Measurements from ENCODE around the gene CDHR4. TPM values are rescaled to one million over a fixed set of nuclear protein-coding genes. Genes with fewer than 3 reads are reported as not detected.
"Not testable (repeated sequence)": the region's sequence is repeated elsewhere in the genome, so short reads cannot be mapped to it uniquely, and the experiment has no call there.

The CDHR4 gene
- polyA plus RNA-seq, 3 donors from 2014 or later, result not detected

GRCh38 chr3:49794431-49794830, 5.2 kb downstream of the CDHR4 start:
- H3K27me3 Mint-ChIP-seq (ENCODE audit: low read depth in 3 of 3), result peaks cover 3 to 6% (median 4%) of the 10 kb centered on the region in 3 donors
- no peaks in the 10 kb centered on the region for H3K36me3 Mint-ChIP-seq
- H3K27ac Mint-ChIP-seq, result no peak overlapping the region
- H3K9me3 Mint-ChIP-seq, result no peaks in the 10 kb centered on the region
- no peaks in the 10 kb centered on the region for H3K4me1 Mint-ChIP-seq
- DNase-seq, result no peak
- no peak overlapping the region for H3K4me3 Mint-ChIP-seq

GRCh38 chr3:49793486-49794085, 6.1 kb downstream of the CDHR4 start:
- Mint-ChIP-seq H3K27me3 (ENCODE audit: low read depth in 3 of 3) (peaks cover 3 to 6% (median 4%) of the 10 kb centered on the region in 3 donors), H3K9me3 (no peaks in the 10 kb centered on the region), H3K4me1 (no peaks in the 10 kb centered on the region), H3K4me3 (no peak overlapping the region), H3K27ac (no peak overlapping the region), H3K36me3 (no peaks in the 10 kb centered on the region)
- no peak for DNase-seq

GRCh38 chr3:49792371-49793150, 7.1 kb downstream of the CDHR4 start:
- H3K4me1 Mint-ChIP-seq, result no peaks in the 10 kb centered on the region
- H3K27me3 Mint-ChIP-seq (ENCODE audit: low read depth in 3 of 3), result peaks cover 3 to 6% (median 4%) of the 10 kb centered on the region in 3 donors
- H3K9me3 Mint-ChIP-seq, result no peaks in the 10 kb centered on the region
- no peak overlapping the region for H3K4me3 Mint-ChIP-seq
- H3K36me3 Mint-ChIP-seq, result no peaks in the 10 kb centered on the region
- H3K27ac Mint-ChIP-seq, result no peak overlapping the region
- DNase-seq, result no peak

- no peak overlapping the region for H3K27ac Mint-ChIP-seq
- peaks cover 3 to 9% (median 8%) of the 10 kb centered on the region in 3 donors for H3K27me3 Mint-ChIP-seq (ENCODE audit: low read depth in 3 of 3)
These were observed 8.1 kb downstream of the CDHR4 start for GRCh38 chr3:49791571-49791970.

GRCh38 chr3:49790626-49791411, 8.9 kb downstream of the CDHR4 start:
- no peak overlapping the region for H3K27ac Mint-ChIP-seq
- DNase-seq, result no peak
- H3K4me1 Mint-ChIP-seq, result peaks cover 10 to 11% of the 10 kb centered on the region in 2 donors
- H3K36me3 Mint-ChIP-seq, result no peaks in the 10 kb centered on the region
- H3K27me3 Mint-ChIP-seq (ENCODE audit: low read depth in 3 of 3), result peaks cover under 1 to 10% (median 10%) of the 10 kb centered on the region in 3 donors
- H3K4me3 Mint-ChIP-seq, result no peak overlapping the region
- no peaks in the 10 kb centered on the region for H3K9me3 Mint-ChIP-seq

More at GRCh38 chr3:49791571-49791970, 8.1 kb downstream of the CDHR4 start:
- Mint-ChIP-seq H3K36me3 (no peaks in the 10 kb centered on the region), H3K4me3 (no peak overlapping the region), H3K4me1 (peaks cover 7 to 8% of the 10 kb centered on the region in 2 donors), H3K9me3 (no peaks in the 10 kb centered on the region)
- no peak for DNase-seq

GRCh38 chr3:49788056-49788455, 11.6 kb downstream of the CDHR4 start:
- Mint-ChIP-seq H3K9me3 (no peaks in the 10 kb centered on the region), H3K4me1 (peaks cover 23 to 32% of the 10 kb centered on the region in 2 donors), H3K4me3 (no peak overlapping the region), H3K27ac (peak overlapping the region in 1 of 6 donors; percentile 31), H3K27me3 (ENCODE audit: low read depth in 3 of 3) (peaks cover 0 to 10% (median 10%) of the 10 kb centered on the region in 3 donors), H3K36me3 (peaks cover 0 to 6% (median 0%) of the 10 kb centered on the region in 3 donors)
- DNase-seq, result no peak

DNA sequence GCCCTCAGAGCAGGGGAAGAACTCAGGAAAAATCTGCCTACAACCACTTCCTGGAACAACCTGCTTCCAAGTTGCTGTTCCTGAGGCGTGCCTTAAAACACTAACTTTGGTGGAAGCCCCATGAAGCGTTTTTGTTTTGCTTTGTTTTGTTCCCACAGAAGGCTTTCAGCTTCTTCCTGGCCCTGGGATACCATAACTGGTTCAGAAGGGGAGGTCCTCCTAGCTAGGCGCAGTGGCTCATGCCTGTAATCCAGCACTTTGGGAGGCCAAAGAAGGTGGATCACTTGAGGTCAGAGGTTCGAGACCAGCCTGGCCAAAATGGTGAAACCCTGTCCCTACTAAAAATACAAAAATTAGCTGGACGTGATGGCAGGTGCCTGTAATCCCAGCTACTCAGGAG, 12.1 kb downstream of the CDHR4 start:
- H3K36me3 Mint-ChIP-seq, result peaks cover 0 to 6% (median 0%) of the 10 kb centered on the region in 3 donors
- H3K9me3 Mint-ChIP-seq, result no peaks in the 10 kb centered on the region
- peaks cover 0 to 10% (median 10%) of the 10 kb centered on the region in 3 donors for H3K27me3 Mint-ChIP-seq (ENCODE audit: low read depth in 3 of 3)
- no peak for DNase-seq
- peak overlapping the region in 4 of 5 donors; percentile 91 to 94 (median 92) for H3K4me3 Mint-ChIP-seq
- peak overlapping the region in 5 of 6 donors; percentile 98 to 99 (median 99) for H3K27ac Mint-ChIP-seq
- H3K4me1 Mint-ChIP-seq, result peaks cover 23 to 33% of the 10 kb centered on the region in 2 donors

DNA sequence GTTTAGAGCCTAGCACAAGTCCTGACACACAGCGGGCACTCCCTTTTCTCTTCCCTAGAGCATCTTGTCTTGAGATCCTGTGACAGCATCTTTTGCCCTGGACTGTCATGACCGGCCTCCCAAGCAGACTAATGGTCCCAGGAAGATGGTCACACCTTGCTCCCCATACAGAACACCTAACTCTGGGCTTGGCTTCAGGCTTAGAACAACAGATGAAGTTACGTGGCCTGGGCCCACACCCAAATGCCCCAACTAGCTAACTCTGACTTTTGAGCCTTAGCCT, 12.6 kb downstream of the CDHR4 start:
- H3K27me3 Mint-ChIP-seq (ENCODE audit: low read depth in 3 of 3), result peaks cover 0 to 10% (median 10%) of the 10 kb centered on the region in 3 donors
- H3K27ac Mint-ChIP-seq, result peak overlapping the region; percentile 96 to 99 (median 98)

DNA sequence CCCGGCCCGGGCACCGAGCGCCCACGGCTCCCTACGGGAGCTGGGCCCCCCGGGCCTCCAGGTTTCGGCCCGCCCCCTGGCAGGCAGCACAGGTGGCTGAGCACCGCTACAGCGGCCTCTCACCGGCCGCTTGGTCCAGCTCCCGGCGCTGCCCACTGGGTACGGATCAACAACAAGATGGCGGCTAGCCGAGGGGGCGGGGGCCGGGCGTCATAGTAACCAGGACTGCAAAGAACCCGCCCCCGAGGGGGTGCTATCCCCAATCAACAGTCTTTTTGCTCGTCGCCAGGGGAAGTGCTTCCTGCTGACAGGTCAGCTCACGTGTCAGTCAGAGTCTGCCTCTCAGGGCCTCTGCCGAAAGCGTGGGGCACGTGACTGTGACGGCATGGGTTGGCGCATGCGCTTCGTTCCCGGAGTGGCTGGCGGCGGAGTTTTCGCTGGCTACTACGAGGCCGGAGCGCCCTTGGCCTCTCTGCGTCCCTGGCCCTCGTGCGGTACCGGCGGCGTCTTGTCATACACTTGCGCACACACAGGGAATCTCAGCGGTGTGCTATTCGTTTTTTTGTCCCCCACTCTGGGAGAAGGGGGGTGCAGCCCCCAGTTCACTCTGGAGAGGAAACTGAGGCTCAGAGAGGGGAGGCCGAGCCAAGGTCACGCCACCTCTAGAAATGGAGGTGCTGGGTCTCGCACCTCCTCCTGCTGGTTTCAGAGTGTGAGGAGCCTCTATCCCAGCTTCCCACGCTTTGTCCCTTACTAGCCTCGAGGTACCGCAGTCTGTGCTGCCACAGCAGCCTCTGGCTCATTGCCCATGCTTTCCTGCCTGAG, 13.1 kb downstream of the CDHR4 start, which contains the start of gene IP6K1:
Gene IP6K1, minus strand, starts transcription at position 186 of the 825 bp plus-strand sequence. CDS start 38,502 bp downstream, outside the sequence.
- H3K4me3 Mint-ChIP-seq, result peak within 1 kb of the TSS; percentile 91 to 94 (median 93)
- peak within 1 kb of the TSS; percentile 96 to 99 (median 98) for H3K27ac Mint-ChIP-seq
- H3K4me1 Mint-ChIP-seq, result peaks cover 26 to 35% of the 10 kb centered on the region in 2 donors
- H3K27me3 Mint-ChIP-seq (ENCODE audit: low read depth in 3 of 3), result peaks cover 0 to 10% (median 10%) of the 10 kb centered on the region in 3 donors
- peak; percentile 99 to 100 (median 100) for DNase-seq
- peaks cover 0 to 6% (median 0%) of the 10 kb centered on the region in 3 donors for H3K36me3 Mint-ChIP-seq
- no peaks in the 10 kb centered on the region for H3K9me3 Mint-ChIP-seq

More for the DNA sequence above, 12.6 kb downstream of the CDHR4 start:
- H3K36me3 Mint-ChIP-seq, result peaks cover 0 to 6% (median 0%) of the 10 kb centered on the region in 3 donors
- DNase-seq, result no peak
- no peaks in the 10 kb centered on the region for H3K9me3 Mint-ChIP-seq
- H3K4me3 Mint-ChIP-seq, result peak overlapping the region; percentile 91 to 94 (median 93)
- peaks cover 26 to 33% of the 10 kb centered on the region in 2 donors for H3K4me1 Mint-ChIP-seq

DNA sequence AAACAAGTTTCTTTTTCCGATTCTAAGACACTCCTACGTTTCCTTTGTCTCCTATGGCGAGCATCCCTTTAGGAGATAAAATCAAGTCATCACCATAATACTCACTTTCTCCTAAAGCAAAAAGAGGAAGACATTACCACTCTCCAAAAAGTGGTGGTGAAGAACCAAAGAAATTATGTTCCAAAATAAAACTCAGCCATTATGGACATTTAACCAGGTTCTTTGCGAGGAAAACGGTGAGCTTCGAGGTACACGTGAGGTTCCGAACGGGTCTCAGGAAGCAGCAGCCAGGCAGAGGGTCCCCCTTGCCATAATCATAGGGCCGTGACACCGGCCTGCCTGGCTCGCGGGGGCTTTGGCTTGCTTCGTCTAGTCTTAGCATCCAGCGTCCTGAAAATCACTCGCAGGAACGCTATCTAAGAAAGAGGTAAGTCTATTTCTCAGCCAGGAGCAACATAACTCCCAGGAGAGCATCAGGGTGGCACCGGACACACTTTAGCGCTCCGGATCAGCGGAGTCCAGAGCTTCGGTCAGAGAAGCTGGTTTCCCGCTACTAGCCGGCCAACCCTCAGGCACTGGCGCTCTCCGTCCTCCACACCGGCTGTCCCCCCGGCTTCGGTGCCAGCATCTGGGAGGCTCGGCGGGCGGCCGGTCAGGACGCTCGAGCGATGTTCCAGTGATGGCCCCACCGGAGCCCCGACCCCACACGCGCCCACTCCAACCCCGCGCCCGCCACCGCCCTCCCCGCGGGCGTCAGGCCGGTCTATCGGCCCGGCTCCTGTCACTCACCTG, 13.9 kb downstream of the CDHR4 start:
- H3K27ac Mint-ChIP-seq, result peak overlapping the region; percentile 89 to 99 (median 94)
- H3K9me3 Mint-ChIP-seq, result no peaks in the 10 kb centered on the region
- peak overlapping the region; percentile 91 to 94 (median 93) for H3K4me3 Mint-ChIP-seq
- H3K4me1 Mint-ChIP-seq, result peaks cover 31 to 43% of the 10 kb centered on the region in 2 donors
- peaks cover 0 to 10% (median 10%) of the 10 kb centered on the region in 3 donors for H3K27me3 Mint-ChIP-seq (ENCODE audit: low read depth in 3 of 3)
- DNase-seq, result no peak
- peaks cover 0 to 12% (median 0%) of the 10 kb centered on the region in 3 donors for H3K36me3 Mint-ChIP-seq

DNA sequence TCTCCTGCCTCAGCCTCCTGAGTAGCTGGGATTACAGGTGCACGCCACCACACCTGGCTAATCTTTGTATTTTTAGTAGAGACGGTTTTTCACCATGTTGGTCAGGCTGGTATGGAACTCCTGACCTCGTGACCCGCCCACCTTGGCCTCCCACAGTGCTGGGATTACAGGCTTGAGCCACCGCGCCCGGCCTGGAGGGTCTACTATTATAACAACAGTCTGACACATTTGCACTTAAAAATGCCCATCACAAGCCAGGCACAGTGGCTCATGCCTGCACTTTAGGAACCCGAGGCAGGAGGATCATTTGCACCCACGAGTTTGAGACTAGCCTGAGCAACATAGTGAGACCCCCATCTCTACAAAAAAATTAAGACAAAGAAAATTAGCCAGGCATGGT, 17.4 kb downstream of the CDHR4 start:
- Mint-ChIP-seq H3K4me1 (peaks cover 48 to 62% of the 10 kb centered on the region in 2 donors), H3K36me3 (peaks cover 0 to 12% (median 3%) of the 10 kb centered on the region in 3 donors), H3K27me3 (ENCODE audit: low read depth in 3 of 3) (peaks cover 2 to 11% (median 4%) of the 10 kb centered on the region in 3 donors)
- not testable (repeated sequence) for H3K27ac Mint-ChIP-seq, H3K9me3 Mint-ChIP-seq, DNase-seq, H3K4me3 Mint-ChIP-seq

Measured in immature natural killer cell (primary cell).